GM18907 (cell line): ENCODE measurements around the gene CYP2B6.
"Not testable (repeated sequence)": the region's sequence is repeated elsewhere in the genome, so short reads cannot be mapped to it uniquely, and the experiment has no call there.

Source experiments
- ATAC-seq: cut with Tn5 transposase; IDR thresholded peaks from one replicate; pipeline ENCODE4 v1.9.1; 2021; ENCODE audit warnings: mild to moderate bottlenecking, moderate library complexity; ENCODE audit not compliant: unreplicated experiment

CYP2B6 gene

GRCh38 chr19:41029524-41030432 is 38.7 kb downstream of the CYP2B6 start:
- ATAC-seq = no peak

- ATAC-seq = no peak
Measured at GRCh38 chr19:41030651-41031050, 39.6 kb downstream of the CYP2B6 start.

GRCh38 chr19:41031916-41032315 is 40.8 kb downstream of the CYP2B6 start:
- no peak for ATAC-seq

- ATAC-seq = not testable (repeated sequence)
Measured at GRCh38 chr19:41033324-41033723, 42.2 kb downstream of the CYP2B6 start.

- ATAC-seq = no peak
Measured at GRCh38 chr19:41039806-41040205, 48.7 kb downstream of the CYP2B6 start.

GRCh38 chr19:41045095-41045494 is 54.0 kb downstream of the CYP2B6 start:
- ATAC-seq = not testable (repeated sequence)

- ATAC-seq = no peak
Measured at GRCh38 chr19:41050426-41050825, 59.3 kb downstream of the CYP2B6 start.

- ATAC-seq = not testable (repeated sequence)
Measured at GRCh38 chr19:41052162-41052561, 61.1 kb downstream of the CYP2B6 start.

- not testable (repeated sequence) for ATAC-seq
Measured at GRCh38 chr19:41053331-41053730, 62.2 kb downstream of the CYP2B6 start.

- ATAC-seq = no peak
Measured at GRCh38 chr19:41064974-41065569, 74.0 kb downstream of the CYP2B6 start.
